GM23338 (cell line): ENCODE data around the gene EHD1. TPM values are rescaled to one million over a fixed set of nuclear protein-coding genes. Genes with fewer than 3 reads are reported as not detected.

ENCODE experiments used
- CREB1 ChIP-seq: fragments of 250-450 bp; sonication (Bioruptor Pico); IDR thresholded peaks from 2 replicates; pipeline ENCODE4 v1.5.0; 2020; ENCODE audit warnings: low read depth, mild to moderate bottlenecking, moderate library complexity
- CTCF ChIP-seq, 2 experiments: fragments of 200-600 bp in 1 of 2; sonication (generic) in 1 of 2; conservative IDR thresholded peaks; 2 replicates each; pipeline versions ENCODE4 v1.5.1 to v1.6.1; 2016 to 2017; ENCODE audit warnings: antibody characterized with exemption in 2 of 2, low read depth in 2 of 2, mild to moderate bottlenecking in 2 of 2, moderate library complexity in 1 of 2
- ETS1 ChIP-seq: IDR thresholded peaks from 2 replicates; pipeline ENCODE4 v1.6.1; 2016; ENCODE audit warnings: antibody characterized with exemption
- EZH2 ChIP-seq: fragments of 200-600 bp; sonication (generic); IDR thresholded peaks from one replicate; pipeline ENCODE4 v1.8.0; 2017; ENCODE audit warnings: antibody characterized with exemption, mild to moderate bottlenecking, low read depth; ENCODE audit not compliant: unreplicated experiment
- JUNB ChIP-seq: IDR thresholded peaks from one replicate; pipeline ENCODE4 v1.6.1; 2016; ENCODE audit warnings: antibody characterized with exemption; ENCODE audit not compliant: unreplicated experiment
- NANOG ChIP-seq: IDR thresholded peaks from 2 replicates; pipeline ENCODE4 v1.6.1; 2016; ENCODE audit warnings: antibody characterized with exemption, borderline replicate concordance
- POLR2AphosphoS5 ChIP-seq: IDR thresholded peaks from 2 replicates; pipeline ENCODE4 v1.6.1; 2016; ENCODE audit warnings: antibody characterized with exemption, low read depth
- REST ChIP-seq: IDR thresholded peaks from one replicate; pipeline ENCODE4 v1.6.1; 2018; ENCODE audit warnings: antibody characterized with exemption; ENCODE audit not compliant: unreplicated experiment
- STAT1 ChIP-seq: IDR thresholded peaks from one replicate; pipeline ENCODE4 v1.6.1; 2016; ENCODE audit warnings: antibody characterized with exemption; ENCODE audit not compliant: unreplicated experiment
- ZNF114 ChIP-seq: fragments of 250-450 bp; sonication (Bioruptor Pico); IDR thresholded peaks from 2 replicates; pipeline ENCODE4 v1.5.0; 2020; ENCODE audit warnings: mild to moderate bottlenecking, moderate library complexity
- ZNF462 ChIP-seq: fragments of 250-450 bp; sonication (Bioruptor Pico); IDR thresholded peaks from 2 replicates; pipeline ENCODE4 v1.5.0; 2020; ENCODE audit warnings: mild to moderate bottlenecking, moderate library complexity
- polyA plus RNA-seq: library from polyadenylated mRNA; unstranded; fragments of >200 nt; fragmentation: Nextera tagmentation; extraction: Ambion mirVana; gene quantifications from 2 replicates; pipeline ENCODE4 v1.2.1, GENCODE V29; 2016
- total RNA-seq: library from RNA; depleted of rRNA; stranded (reverse); fragments of >200 nt; shearing (Covaris generic); gene quantifications from 2 replicates; pipeline ENCODE4 v1.2.3, GENCODE V29; 2014

The EHD1 gene
- total and polyA plus RNA-seq, 2 experiments from 2014 or later, result 16.7 to 69.7 TPM

GRCh38 chr11:64902102-64902900 lies 23.9 kb upstream of the EHD1 start (continued):
- TF ChIP-seq ZNF462 (CRISPR knock-in tag), result no peak
- TF ChIP-seq POLR2AphosphoS5, result no peak
- no peak for TF ChIP-seq CREB1 (CRISPR knock-in tag)
- TF ChIP-seq EZH2, result no peak
- no peak for TF ChIP-seq NANOG
- no peak for TF ChIP-seq ETS1
- no peak for TF ChIP-seq REST
- no peak for TF ChIP-seq ZNF114 (CRISPR knock-in tag)
- TF ChIP-seq JUNB, result no peak
- no peak for TF ChIP-seq CTCF (conservative IDR thresholded peaks at IDR 0.05; ENCODE audit: low read depth in 2 of 2)
- no peak for TF ChIP-seq STAT1
